ENCODE data around the gene CCDC152.

CCDC152 gene

DNA sequence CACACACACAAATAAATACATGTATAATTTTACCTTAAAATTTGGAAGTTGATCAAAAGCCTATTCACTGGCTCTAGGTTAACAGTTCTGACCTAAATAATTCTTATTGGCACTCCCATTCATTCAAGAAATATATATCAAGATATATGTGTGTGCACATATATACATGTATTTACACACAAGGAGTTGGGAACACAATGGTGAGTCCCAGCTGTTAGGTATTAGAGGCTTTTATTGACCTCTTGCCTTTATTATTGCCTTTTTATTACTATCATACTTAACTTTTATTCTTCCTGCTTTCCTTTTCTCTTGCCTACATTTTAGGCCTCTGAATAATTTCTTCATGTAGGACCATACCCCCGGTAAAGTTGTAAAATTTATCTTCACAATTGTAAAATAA, 25.0 kb downstream of the CCDC152 start:
- no peaks in the 10 kb centered on the region for H3K36me3 ChIP-seq (ENCODE audit: control insufficient read depth, insufficient read depth, low read length)
- DNase-seq (ENCODE audit: extremely low read depth, insufficient read length) = no peak
- no peaks in the 10 kb centered on the region for H3K27me3 ChIP-seq (replicated peaks; ENCODE audit: control insufficient read depth, insufficient read depth, low read length)
- H3K4me3 ChIP-seq (replicated peaks; ENCODE audit: low read depth, low read length) = no peak overlapping the region
- TF ChIP-seq, protein P1, sequence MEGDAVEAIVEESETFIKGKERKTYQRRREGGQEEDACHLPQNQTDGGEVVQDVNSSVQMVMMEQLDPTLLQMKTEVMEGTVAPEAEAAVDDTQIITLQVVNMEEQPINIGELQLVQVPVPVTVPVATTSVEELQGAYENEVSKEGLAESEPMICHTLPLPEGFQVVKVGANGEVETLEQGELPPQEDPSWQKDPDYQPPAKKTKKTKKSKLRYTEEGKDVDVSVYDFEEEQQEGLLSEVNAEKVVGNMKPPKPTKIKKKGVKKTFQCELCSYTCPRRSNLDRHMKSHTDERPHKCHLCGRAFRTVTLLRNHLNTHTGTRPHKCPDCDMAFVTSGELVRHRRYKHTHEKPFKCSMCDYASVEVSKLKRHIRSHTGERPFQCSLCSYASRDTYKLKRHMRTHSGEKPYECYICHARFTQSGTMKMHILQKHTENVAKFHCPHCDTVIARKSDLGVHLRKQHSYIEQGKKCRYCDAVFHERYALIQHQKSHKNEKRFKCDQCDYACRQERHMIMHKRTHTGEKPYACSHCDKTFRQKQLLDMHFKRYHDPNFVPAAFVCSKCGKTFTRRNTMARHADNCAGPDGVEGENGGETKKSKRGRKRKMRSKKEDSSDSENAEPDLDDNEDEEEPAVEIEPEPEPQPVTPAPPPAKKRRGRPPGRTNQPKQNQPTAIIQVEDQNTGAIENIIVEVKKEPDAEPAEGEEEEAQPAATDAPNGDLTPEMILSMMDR (IDR thresholded peaks at IDR 0.05; ENCODE audit: insufficient read depth, low read length, poor library complexity, severe bottlenecking) = no peak

DNA sequence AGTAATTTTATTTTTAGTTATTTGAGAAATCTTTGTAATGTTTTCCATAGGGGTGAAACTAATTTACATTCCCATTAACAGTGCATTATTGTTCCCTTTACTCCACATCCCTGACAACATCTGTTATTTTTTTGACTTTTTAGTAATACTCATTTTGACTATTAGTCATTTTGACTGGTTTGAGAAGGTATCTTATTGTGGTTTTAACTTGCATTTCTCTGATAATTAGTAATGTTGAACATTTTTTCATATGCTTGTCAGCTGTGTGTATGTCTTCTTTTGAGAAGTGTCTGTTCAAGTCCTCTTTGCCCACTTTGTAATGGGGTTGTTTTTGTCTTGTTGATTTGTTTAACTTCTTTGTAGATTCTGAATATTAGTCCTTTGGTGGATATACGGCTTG, 27.5 kb downstream of the CCDC152 start:
- TF ChIP-seq, protein P1 (IDR thresholded peaks at IDR 0.05; ENCODE audit: insufficient read depth, low read length, poor library complexity, severe bottlenecking) = no peak
- DNase-seq (ENCODE audit: extremely low read depth, insufficient read length) = no peak
- Histone ChIP-seq H3K4me3 (replicated peaks; ENCODE audit: low read depth, low read length) (no peak overlapping the region), H3K36me3 (ENCODE audit: control insufficient read depth, insufficient read depth, low read length) (no peaks in the 10 kb centered on the region; the same call in 1 of the 2 replicates), H3K27me3 (replicated peaks; ENCODE audit: control insufficient read depth, insufficient read depth, low read length) (no peaks in the 10 kb centered on the region)

DNA sequence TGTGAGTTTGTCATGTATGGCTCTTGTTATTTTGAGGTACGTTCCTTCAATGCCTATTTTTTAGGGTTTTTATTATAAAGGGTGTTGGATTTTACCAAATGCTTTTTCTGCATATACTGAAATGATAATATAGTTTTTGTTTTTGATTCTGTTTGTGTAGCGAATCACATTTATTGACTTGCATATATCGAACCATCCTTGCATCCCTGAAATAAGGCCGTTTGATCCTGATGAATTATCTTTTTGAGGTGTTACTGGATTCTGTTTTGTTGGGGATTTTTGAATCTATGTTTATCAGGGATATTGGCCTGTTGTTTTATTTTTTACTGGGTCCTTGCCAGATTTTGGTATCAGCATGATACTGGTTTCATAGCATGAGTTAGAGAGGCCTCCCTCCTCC, 29.1 kb downstream of the CCDC152 start:
- DNase-seq (ENCODE audit: extremely low read depth, insufficient read length) = no peak
- TF ChIP-seq, protein P1 (IDR thresholded peaks at IDR 0.05; ENCODE audit: insufficient read depth, low read length, poor library complexity, severe bottlenecking) = no peak
- Histone ChIP-seq H3K4me3 (replicated peaks; ENCODE audit: low read depth, low read length) (no peak overlapping the region), H3K36me3 (ENCODE audit: control insufficient read depth, insufficient read depth, low read length) (no peaks in the 10 kb centered on the region; the same call in 1 of the 2 replicates), H3K27me3 (replicated peaks; ENCODE audit: control insufficient read depth, insufficient read depth, low read length) (no peaks in the 10 kb centered on the region)

DNA sequence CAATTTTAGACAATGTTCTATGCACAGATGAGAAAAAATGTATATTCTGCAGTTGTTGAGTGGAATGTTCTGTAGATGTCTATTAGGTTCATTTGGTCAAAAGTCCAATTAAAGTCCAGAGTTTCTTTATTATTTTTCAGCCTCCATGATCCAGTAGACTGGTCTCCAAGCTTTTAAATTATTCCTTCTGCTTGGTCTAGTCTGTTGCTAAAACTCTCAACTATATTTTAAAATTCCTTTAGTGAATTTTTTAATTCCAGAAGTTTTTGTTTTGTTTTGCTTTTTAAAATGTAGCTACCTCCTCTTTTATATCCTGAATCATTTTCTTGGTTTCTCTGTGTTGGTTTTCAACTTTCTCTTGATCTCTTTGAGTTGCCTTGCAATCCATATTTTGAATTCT, 30.5 kb downstream of the CCDC152 start:
- Histone ChIP-seq H3K27me3 (replicated peaks; ENCODE audit: control insufficient read depth, insufficient read depth, low read length) (no peaks in the 10 kb centered on the region), H3K4me3 (replicated peaks; ENCODE audit: low read depth, low read length) (no peak overlapping the region), H3K36me3 (ENCODE audit: control insufficient read depth, insufficient read depth, low read length) (no peaks in the 10 kb centered on the region; the same call in 1 of the 2 replicates)
- DNase-seq (ENCODE audit: extremely low read depth, insufficient read length) = no peak
- TF ChIP-seq, protein P1 (IDR thresholded peaks at IDR 0.05; ENCODE audit: insufficient read depth, low read length, poor library complexity, severe bottlenecking) = no peak

DNA sequence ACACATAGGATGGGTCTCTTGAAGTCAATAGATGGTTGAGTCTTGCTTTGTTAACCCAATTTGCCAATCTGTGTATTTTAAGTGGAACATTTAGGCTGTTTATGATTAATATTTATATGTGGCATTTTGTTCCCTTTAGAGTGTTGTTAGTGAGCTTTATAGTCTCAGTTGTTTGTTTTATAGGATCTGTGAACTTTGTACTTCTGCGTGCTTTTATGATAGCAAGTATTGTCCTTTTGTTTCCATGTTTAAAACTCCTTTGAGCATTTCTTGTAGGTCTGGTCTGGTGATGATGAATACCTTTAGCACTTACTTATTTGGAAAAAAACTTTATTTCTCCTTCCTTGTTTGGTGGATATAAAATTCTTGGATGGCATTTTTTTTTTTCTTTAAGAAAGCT, 31.2 kb downstream of the CCDC152 start:
- DNase-seq (ENCODE audit: extremely low read depth, insufficient read length) = no peak
- Histone ChIP-seq H3K4me3 (replicated peaks; ENCODE audit: low read depth, low read length) (no peak overlapping the region), H3K27me3 (replicated peaks; ENCODE audit: control insufficient read depth, insufficient read depth, low read length) (no peaks in the 10 kb centered on the region), H3K36me3 (ENCODE audit: control insufficient read depth, insufficient read depth, low read length) (no peaks in the 10 kb centered on the region; the same call in 1 of the 2 replicates)
- TF ChIP-seq, protein P1 (IDR thresholded peaks at IDR 0.05; ENCODE audit: insufficient read depth, low read length, poor library complexity, severe bottlenecking) = no peak

DNA sequence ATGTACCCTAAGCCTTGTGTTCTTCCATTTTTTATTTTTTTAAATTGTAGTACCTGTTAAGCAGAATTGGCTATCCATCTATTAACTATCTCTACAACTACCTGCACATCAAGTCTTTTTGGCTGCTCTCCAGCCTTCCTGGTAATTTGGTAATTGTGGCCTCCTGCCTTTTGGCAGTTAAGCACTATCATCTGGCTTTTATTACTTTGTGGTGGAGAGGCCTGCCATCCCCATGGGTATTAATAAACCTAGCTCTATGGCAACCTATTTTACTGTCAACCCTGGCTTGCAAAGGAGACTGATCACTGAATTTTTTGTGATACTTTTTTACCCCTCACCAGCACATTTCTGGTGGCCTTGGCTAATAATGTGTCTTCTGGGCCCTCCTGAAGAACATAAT, 34.5 kb downstream of the CCDC152 start:
- Histone ChIP-seq H3K4me3 (replicated peaks; ENCODE audit: low read depth, low read length) (no peak overlapping the region), H3K36me3 (ENCODE audit: control insufficient read depth, insufficient read depth, low read length) (no peaks in the 10 kb centered on the region; the same call in 1 of the 2 replicates), H3K27me3 (replicated peaks; ENCODE audit: control insufficient read depth, insufficient read depth, low read length) (no peaks in the 10 kb centered on the region)
- no peak for DNase-seq (ENCODE audit: extremely low read depth, insufficient read length)
- TF ChIP-seq, protein P1 (IDR thresholded peaks at IDR 0.05; ENCODE audit: insufficient read depth, low read length, poor library complexity, severe bottlenecking) = no peak

All from GM06990 (cell line).